HEK293 (cell line): Measurements from ENCODE around the gene BFSP2.

Experiments used
- CTCF ChIA-PET: fragments of 350-600 bp; formaldehyde crosslinking; extraction: SDS; loops from one replicate; lab custom pipeline; 2021; ENCODE audit warnings: antibody characterized with exemption; lab: Yijun Ruan, JAX
- POLR2A ChIA-PET: fragments of 300-600 bp; formaldehyde crosslinking; extraction: SDS; loops from one replicate; lab custom pipeline; 2020; ENCODE audit warnings: antibody characterized with exemption, inconsistent platforms; lab: Yijun Ruan, JAX
- H3K27ac ChIP-seq: fragments of 200-500 bp; sonication (Bioruptor generic); 2 replicates; pipeline ENCODE4 v1.5.1; 2014; ENCODE audit warnings: low read depth, low read length, control low read depth, inconsistent platforms; ENCODE audit errors: extremely low read depth
- H3K36me3 ChIP-seq, 2 experiments: fragments of 200-500 bp in 1 of 2; sonication (Bioruptor generic) in 1 of 2; 1 replicate in 1 of 2; 2 replicates in 1 of 2; pipeline ENCODE4 v1.5.1; 2014 to 2017; ENCODE audit warnings: inconsistent platforms in 2 of 2, low read length in 2 of 2; ENCODE audit not compliant: control insufficient read depth in 2 of 2, insufficient read depth in 1 of 2
- H3K4me1 ChIP-seq: fragments of 200-500 bp; sonication (Bioruptor generic); 2 replicates; pipeline ENCODE4 v1.5.1; 2014; ENCODE audit warnings: mild to moderate bottlenecking, low read length, inconsistent platforms; ENCODE audit not compliant: control insufficient read depth, insufficient read depth
- H3K4me3 ChIP-seq: 2 replicates; pipeline ENCODE4 v1.5.1; 2011; ENCODE audit warnings: low read depth, mild to moderate bottlenecking, control low read depth, low read length, moderate library complexity
- H3K9me3 ChIP-seq: fragments of 200-500 bp; sonication (Bioruptor generic); 2 replicates; pipeline ENCODE4 v1.5.1; 2014; ENCODE audit warnings: low read depth, low read length, inconsistent platforms; ENCODE audit not compliant: control insufficient read depth, insufficient read depth
- GLIS2 ChIP-seq: fragments of 450-650 bp; formaldehyde crosslinking; IDR thresholded peaks from 2 replicates; pipeline ENCODE4 v1.5.1; 2016; ENCODE audit warnings: missing biosample characterization, missing genetic modification characterization
- HIC1 ChIP-seq: fragments of 450-650 bp; formaldehyde crosslinking; IDR thresholded peaks from 2 replicates; pipeline ENCODE4 v1.5.1; 2016; ENCODE audit warnings: missing biosample characterization, missing genetic modification characterization
- PRDM1 ChIP-seq: fragments of 450-650 bp; formaldehyde crosslinking; IDR thresholded peaks from 2 replicates; pipeline ENCODE4; 2016; ENCODE audit warnings: missing biosample characterization, missing genetic modification characterization
- PRDM2 ChIP-seq: fragments of 450-650 bp; formaldehyde crosslinking; IDR thresholded peaks from 2 replicates; pipeline ENCODE4 v1.5.1; 2016; ENCODE audit warnings: missing biosample characterization, missing genetic modification characterization, borderline replicate concordance
- PRDM6 ChIP-seq: fragments of 450-650 bp; formaldehyde crosslinking; IDR thresholded peaks from 2 replicates; pipeline ENCODE4 v1.5.1; 2017; ENCODE audit warnings: missing biosample characterization, missing genetic modification characterization
- YY2 ChIP-seq: fragments of 450-650 bp; formaldehyde crosslinking; IDR thresholded peaks from 2 replicates; pipeline ENCODE4 v1.5.1; 2016; ENCODE audit warnings: missing biosample characterization, missing genetic modification characterization
- ZNF10 ChIP-seq: fragments of 450-650 bp; formaldehyde crosslinking; IDR thresholded peaks from 2 replicates; pipeline ENCODE4 v1.5.1; 2017; ENCODE audit warnings: missing biosample characterization, missing genetic modification characterization
- ZNF19 ChIP-seq: fragments of 450-650 bp; formaldehyde crosslinking; IDR thresholded peaks from 2 replicates; pipeline ENCODE4; 2016; ENCODE audit warnings: missing biosample characterization, missing genetic modification characterization, low read depth
- ZNF211 ChIP-seq: fragments of 450-650 bp; formaldehyde crosslinking; IDR thresholded peaks from 2 replicates; pipeline ENCODE4 v1.5.1; 2016; ENCODE audit warnings: low read depth, missing biosample characterization, missing genetic modification characterization
- ZNF394 ChIP-seq: fragments of 450-650 bp; formaldehyde crosslinking; IDR thresholded peaks from 2 replicates; pipeline ENCODE4 v1.5.1; 2016; ENCODE audit warnings: missing biosample characterization, missing genetic modification characterization, mild to moderate bottlenecking, moderate library complexity, borderline replicate concordance
- ZNF398 ChIP-seq: fragments of 450-650 bp; formaldehyde crosslinking; IDR thresholded peaks from 2 replicates; pipeline ENCODE4 v1.5.1; 2017; ENCODE audit warnings: missing biosample characterization, missing genetic modification characterization
- ZNF596 ChIP-seq: fragments of 450-650 bp; IDR thresholded peaks from 2 replicates; pipeline ENCODE4 v1.5.0; 2018; ENCODE audit warnings: missing biosample characterization, mild to moderate bottlenecking, missing genetic modification characterization, moderate library complexity
- ZNF670 ChIP-seq: fragments of 450-650 bp; formaldehyde crosslinking; IDR thresholded peaks from 2 replicates; pipeline ENCODE4 v1.5.1; 2016; ENCODE audit warnings: missing biosample characterization, missing genetic modification characterization, low read depth
- ZSCAN16 ChIP-seq: fragments of 450-650 bp; formaldehyde crosslinking; IDR thresholded peaks from 2 replicates; pipeline ENCODE4 v1.5.1; 2016; ENCODE audit warnings: missing biosample characterization, missing genetic modification characterization
- TF ChIP-seq, protein P1 (sequence below): fragments of 450-650 bp; formaldehyde crosslinking; IDR thresholded peaks from 2 replicates; pipeline ENCODE4 v1.5.1; 2016; ENCODE audit warnings: missing biosample characterization, missing genetic modification characterization
- TF ChIP-seq, protein P2 (sequence below): fragments of 450-650 bp; formaldehyde crosslinking; IDR thresholded peaks from 2 replicates; pipeline ENCODE4 v1.5.1; 2016; ENCODE audit warnings: missing biosample characterization, missing genetic modification characterization
- TF ChIP-seq, protein P3 (sequence below): fragments of 450-650 bp; formaldehyde crosslinking; optimal IDR thresholded peaks from 2 replicates; pipeline ENCODE3; 2016; ENCODE audit warnings: missing biosample characterization, mild to moderate bottlenecking, missing genetic modification characterization

The BFSP2 gene

GRCh38 chr3:133425898-133426297 lies 26.0 kb downstream of the BFSP2 start:
- POLR2A ChIA-PET: no interaction called here
- TF ChIP-seq PRDM2: no peak
- no peak for TF ChIP-seq PRDM6 (tag by site-specific recombination)
- TF ChIP-seq, protein P1, sequence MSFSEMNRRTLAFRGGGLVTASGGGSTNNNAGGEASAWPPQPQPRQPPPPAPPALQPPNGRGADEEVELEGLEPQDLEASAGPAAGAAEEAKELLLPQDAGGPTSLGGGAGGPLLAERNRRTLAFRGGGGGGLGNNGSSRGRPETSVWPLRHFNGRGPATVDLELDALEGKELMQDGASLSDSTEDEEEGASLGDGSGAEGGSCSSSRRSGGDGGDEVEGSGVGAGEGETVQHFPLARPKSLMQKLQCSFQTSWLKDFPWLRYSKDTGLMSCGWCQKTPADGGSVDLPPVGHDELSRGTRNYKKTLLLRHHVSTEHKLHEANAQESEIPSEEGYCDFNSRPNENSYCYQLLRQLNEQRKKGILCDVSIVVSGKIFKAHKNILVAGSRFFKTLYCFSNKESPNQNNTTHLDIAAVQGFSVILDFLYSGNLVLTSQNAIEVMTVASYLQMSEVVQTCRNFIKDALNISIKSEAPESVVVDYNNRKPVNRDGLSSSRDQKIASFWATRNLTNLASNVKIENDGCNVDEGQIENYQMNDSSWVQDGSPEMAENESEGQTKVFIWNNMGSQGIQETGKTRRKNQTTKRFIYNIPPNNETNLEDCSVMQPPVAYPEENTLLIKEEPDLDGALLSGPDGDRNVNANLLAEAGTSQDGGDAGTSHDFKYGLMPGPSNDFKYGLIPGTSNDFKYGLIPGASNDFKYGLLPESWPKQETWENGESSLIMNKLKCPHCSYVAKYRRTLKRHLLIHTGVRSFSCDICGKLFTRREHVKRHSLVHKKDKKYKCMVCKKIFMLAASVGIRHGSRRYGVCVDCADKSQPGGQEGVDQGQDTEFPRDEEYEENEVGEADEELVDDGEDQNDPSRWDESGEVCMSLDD (tag by site-specific recombination): no peak
- TF ChIP-seq ZNF19 (tag by site-specific recombination): no peak
- TF ChIP-seq, protein P2, sequence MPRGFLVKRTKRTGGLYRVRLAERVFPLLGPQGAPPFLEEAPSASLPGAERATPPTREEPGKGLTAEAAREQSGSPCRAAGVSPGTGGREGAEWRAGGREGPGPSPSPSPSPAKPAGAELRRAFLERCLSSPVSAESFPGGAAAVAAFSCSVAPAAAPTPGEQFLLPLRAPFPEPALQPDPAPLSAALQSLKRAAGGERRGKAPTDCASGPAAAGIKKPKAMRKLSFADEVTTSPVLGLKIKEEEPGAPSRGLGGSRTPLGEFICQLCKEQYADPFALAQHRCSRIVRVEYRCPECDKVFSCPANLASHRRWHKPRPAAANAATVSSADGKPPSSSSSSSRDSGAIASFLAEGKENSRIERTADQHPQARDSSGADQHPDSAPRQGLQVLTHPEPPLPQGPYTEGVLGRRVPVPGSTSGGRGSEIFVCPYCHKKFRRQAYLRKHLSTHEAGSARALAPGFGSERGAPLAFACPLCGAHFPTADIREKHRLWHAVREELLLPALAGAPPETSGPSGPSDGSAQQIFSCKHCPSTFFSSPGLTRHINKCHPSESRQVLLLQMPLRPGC (tag by site-specific recombination): no peak
- TF ChIP-seq ZNF394: no peak
- TF ChIP-seq, protein P3, sequence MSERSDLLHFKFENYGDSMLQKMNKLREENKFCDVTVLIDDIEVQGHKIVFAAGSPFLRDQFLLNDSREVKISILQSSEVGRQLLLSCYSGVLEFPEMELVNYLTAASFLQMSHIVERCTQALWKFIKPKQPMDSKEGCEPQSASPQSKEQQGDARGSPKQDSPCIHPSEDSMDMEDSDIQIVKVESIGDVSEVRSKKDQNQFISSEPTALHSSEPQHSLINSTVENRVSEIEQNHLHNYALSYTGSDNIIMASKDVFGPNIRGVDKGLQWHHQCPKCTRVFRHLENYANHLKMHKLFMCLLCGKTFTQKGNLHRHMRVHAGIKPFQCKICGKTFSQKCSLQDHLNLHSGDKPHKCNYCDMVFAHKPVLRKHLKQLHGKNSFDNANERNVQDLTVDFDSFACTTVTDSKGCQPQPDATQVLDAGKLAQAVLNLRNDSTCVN (tag by site-specific recombination): no peak
- TF ChIP-seq ZSCAN16 (tag by site-specific recombination): no peak
- TF ChIP-seq ZNF398: no peak
- no peak for TF ChIP-seq GLIS2 (tag by site-specific recombination)
- no peak for TF ChIP-seq ZNF670 (tag by site-specific recombination)
- TF ChIP-seq ZNF211: no peak
- TF ChIP-seq ZNF596: no peak
- no peak for TF ChIP-seq ZNF10 (tag by site-specific recombination)
- TF ChIP-seq PRDM1: no peak
- no peak for TF ChIP-seq HIC1 (tag by site-specific recombination)
- TF ChIP-seq YY2 (tag by site-specific recombination): no peak
- TF ChIP-seq, all 188 proteins: peak for 0
- CTCF ChIA-PET: interaction anchor here (1.2 kb wide), 1 partner anchor 12 kb away, joined by 3 read pairs; no protein-coding TSS in a partner anchor

More at GRCh38 chr3:133425898-133426297, 26.0 kb downstream of the BFSP2 start:
- Histone ChIP-seq H3K9me3 (no peaks in the 10 kb centered on the region), H3K4me3 (no peak overlapping the region), H3K36me3 (no peaks in the 10 kb centered on the region), H3K4me1 (no peaks in the 10 kb centered on the region), H3K27ac (no peak overlapping the region)
